Fibroblast of lung (primary cell): ENCODE results near the gene KRCC1. TPM values are rescaled to one million over a fixed set of nuclear protein-coding genes. Genes with fewer than 3 reads are reported as not detected.

Source experiments
- DNase-seq, 2 donors: peaks; one replicate each; pipeline versions ENCODE4 v3.0.0 to v3.0.0-alpha.2; 2010; ENCODE audit warnings: low read depth in 2 of 2
- H2AFZ ChIP-seq: 2 replicates; pipeline ENCODE4 v1.5.1; 2012; ENCODE audit warnings: low read length, control low read depth, inconsistent platforms
- H3K27ac ChIP-seq: 2 replicates; pipeline ENCODE4 v1.5.1; 2011; ENCODE audit warnings: low read length, control low read depth; ENCODE audit not compliant: insufficient read depth
- H3K27me3 ChIP-seq: 2 replicates; pipeline ENCODE4 v1.5.1; 2011; ENCODE audit warnings: mild to moderate bottlenecking, low read length; ENCODE audit not compliant: control insufficient read depth, insufficient read depth
- H3K36me3 ChIP-seq: 2 replicates; pipeline ENCODE4 v1.5.1; 2011; ENCODE audit warnings: low read length; ENCODE audit not compliant: control insufficient read depth, insufficient read depth
- H3K4me1 ChIP-seq: 2 replicates; pipeline ENCODE4 v1.5.1; 2011; ENCODE audit warnings: low read length; ENCODE audit not compliant: control insufficient read depth, insufficient read depth; ENCODE audit errors: extremely low read depth
- H3K4me2 ChIP-seq: 2 replicates; pipeline ENCODE4 v1.5.1; 2011; ENCODE audit warnings: low read length, control low read depth; ENCODE audit not compliant: insufficient read depth; ENCODE audit errors: extremely low read depth
- H3K4me3 ChIP-seq, 4 experiments: fragments of 200-600 bp in 1 of 4; sonication (generic) in 1 of 4; replicated peaks in 1 of 4; 2 replicates each; pipeline ENCODE4 v1.5.1; 2011 to 2016; ENCODE audit warnings: low read length in 4 of 4, low read depth in 3 of 4, mild to moderate bottlenecking in 3 of 4, control low read depth in 2 of 4, inconsistent platforms in 1 of 4, mixed read lengths in 1 of 4; ENCODE audit not compliant: insufficient read depth in 1 of 4; ENCODE audit errors: control extremely low read depth in 1 of 4
- H3K79me2 ChIP-seq: 2 replicates; pipeline ENCODE4 v1.5.1; 2012; ENCODE audit warnings: mild to moderate bottlenecking, low read length, inconsistent platforms; ENCODE audit not compliant: control insufficient read depth, insufficient read depth
- H3K9ac ChIP-seq: 2 replicates; pipeline ENCODE4 v1.5.1; 2011; ENCODE audit warnings: mild to moderate bottlenecking, low read length, control low read depth; ENCODE audit not compliant: insufficient read depth
- H3K9me3 ChIP-seq: 2 replicates; pipeline ENCODE4 v1.5.1; 2012; ENCODE audit warnings: low read depth, low read length; ENCODE audit not compliant: control insufficient read depth, insufficient read depth
- H4K20me1 ChIP-seq: 2 replicates; pipeline ENCODE4 v1.5.1; 2011; ENCODE audit warnings: low read length; ENCODE audit not compliant: control insufficient read depth, insufficient read depth; ENCODE audit errors: extremely low read depth
- EZH2 ChIP-seq: IDR thresholded peaks from 2 replicates; pipeline ENCODE4 v1.5.1; 2012; ENCODE audit warnings: low read length, control low read depth, mild to moderate bottlenecking; ENCODE audit errors: missing control alignments
- polyA plus RNA-seq, 2 donors: library from polyadenylated mRNA; depleted of rRNA in 1 of 2; stranded (reverse) in 1 of 2; unstranded in 1 of 2; fragments of >200 nt; gene quantifications; 2 replicates each; pipeline ENCODE4 v1.2.1, GENCODE V29; 2011 to 2012; ENCODE audit warnings: missing spikeins in 1 of 2
- total RNA-seq: library from RNA; depleted of rRNA; stranded (reverse); fragments of >200 nt; gene quantifications from 2 replicates; pipeline ENCODE4 v1.2.1, GENCODE V29; 2014
- TF ChIP-seq, protein P1 (sequence below), 2 donors: IDR thresholded peaks in 1 of 2; conservative IDR thresholded peaks in 1 of 2; 1 replicate in 1 of 2; 2 replicates in 1 of 2; pipeline ENCODE4 v1.5.1; 2011 to 2012; ENCODE audit warnings: low read length in 2 of 2, control low read depth in 1 of 2, inconsistent platforms in 1 of 2, low read depth in 1 of 2, mild to moderate bottlenecking in 1 of 2

KRCC1 gene
- total and polyA plus RNA-seq, 2 donors (not counting 1 experiment from before 2014, with no cell fraction given) = 39.3 to 44.4 TPM

DNA sequence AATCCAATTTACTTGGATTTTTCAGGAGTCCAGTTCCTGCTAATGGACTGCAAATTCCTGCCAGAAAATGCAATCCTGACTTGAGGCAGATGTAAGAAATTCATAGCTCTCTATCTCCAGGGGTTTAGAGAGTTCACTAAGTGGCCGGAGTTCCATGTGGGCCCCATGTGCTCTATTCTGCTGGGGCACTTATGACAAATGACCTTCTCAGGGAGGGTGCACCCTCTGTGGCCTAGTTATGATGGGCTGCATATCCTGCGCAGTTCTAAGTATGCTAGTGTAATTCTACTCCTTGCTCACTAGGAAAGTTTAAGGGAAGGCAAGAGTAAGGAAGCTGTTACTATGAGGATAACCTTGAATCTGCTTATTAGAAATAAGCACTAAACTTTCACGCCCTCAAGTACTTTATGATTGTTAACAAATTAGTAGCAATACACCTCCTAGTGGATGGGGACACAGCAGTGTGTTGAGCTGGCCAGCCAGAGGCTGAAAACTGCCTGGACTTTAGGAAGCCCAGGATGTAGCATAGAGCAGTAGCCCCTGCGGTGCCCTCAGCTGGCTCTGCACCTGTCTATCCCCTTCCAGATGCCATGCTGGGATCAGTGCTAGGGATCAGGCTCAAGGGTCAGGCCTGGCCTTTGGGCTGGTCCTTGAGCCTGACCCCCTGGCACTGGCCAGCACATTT lies 26.5 kb upstream of the KRCC1 start:
- DNase-seq = no peak
- H3K79me2 ChIP-seq = no peaks in the 10 kb centered on the region
- no peaks in the 10 kb centered on the region for H3K36me3 ChIP-seq
- TF ChIP-seq, protein P1, sequence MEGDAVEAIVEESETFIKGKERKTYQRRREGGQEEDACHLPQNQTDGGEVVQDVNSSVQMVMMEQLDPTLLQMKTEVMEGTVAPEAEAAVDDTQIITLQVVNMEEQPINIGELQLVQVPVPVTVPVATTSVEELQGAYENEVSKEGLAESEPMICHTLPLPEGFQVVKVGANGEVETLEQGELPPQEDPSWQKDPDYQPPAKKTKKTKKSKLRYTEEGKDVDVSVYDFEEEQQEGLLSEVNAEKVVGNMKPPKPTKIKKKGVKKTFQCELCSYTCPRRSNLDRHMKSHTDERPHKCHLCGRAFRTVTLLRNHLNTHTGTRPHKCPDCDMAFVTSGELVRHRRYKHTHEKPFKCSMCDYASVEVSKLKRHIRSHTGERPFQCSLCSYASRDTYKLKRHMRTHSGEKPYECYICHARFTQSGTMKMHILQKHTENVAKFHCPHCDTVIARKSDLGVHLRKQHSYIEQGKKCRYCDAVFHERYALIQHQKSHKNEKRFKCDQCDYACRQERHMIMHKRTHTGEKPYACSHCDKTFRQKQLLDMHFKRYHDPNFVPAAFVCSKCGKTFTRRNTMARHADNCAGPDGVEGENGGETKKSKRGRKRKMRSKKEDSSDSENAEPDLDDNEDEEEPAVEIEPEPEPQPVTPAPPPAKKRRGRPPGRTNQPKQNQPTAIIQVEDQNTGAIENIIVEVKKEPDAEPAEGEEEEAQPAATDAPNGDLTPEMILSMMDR (conservative IDR thresholded peaks at IDR 0.05 in 1 of 2, IDR thresholded peaks at IDR 0.05 in 1 of 2; ENCODE audit: low read depth in 1 of 2, low read length in 2 of 2) = no peak
- no peak for TF ChIP-seq EZH2
- no peaks in the 10 kb centered on the region for H3K9me3 ChIP-seq
- H3K4me2 ChIP-seq = no peak overlapping the region
- no peak overlapping the region for H3K27ac ChIP-seq
- H4K20me1 ChIP-seq = no peaks in the 10 kb centered on the region
- no peaks in the 10 kb centered on the region for H3K4me1 ChIP-seq
- H2AFZ ChIP-seq = no peak overlapping the region
- H3K27me3 ChIP-seq = no peaks in the 10 kb centered on the region
- H3K4me3 ChIP-seq = no peak overlapping the region
- no peak overlapping the region for H3K9ac ChIP-seq

DNA sequence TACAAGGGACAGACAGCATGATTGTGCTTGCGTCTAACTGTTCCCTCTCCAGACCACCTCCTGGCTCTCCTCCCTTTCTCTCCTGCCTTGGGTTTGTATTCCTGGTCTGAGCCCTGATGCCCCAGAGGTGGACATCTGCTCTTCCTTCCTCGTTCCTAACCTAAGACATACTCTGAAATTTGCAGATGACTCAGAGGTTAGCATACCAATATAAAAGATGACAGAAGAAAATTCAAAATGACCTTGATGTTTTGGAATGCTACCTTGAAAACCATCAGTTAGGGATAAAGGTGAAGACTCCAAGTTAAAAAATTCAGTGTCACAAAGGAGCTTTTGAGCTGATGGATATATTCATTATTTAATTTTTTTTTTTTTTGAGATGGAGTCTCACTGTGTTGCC lies 25.0 kb upstream of the KRCC1 start:
- H3K79me2 ChIP-seq = no peaks in the 10 kb centered on the region
- H3K4me3 ChIP-seq = no peak overlapping the region
- DNase-seq = no peak
- H4K20me1 ChIP-seq = no peaks in the 10 kb centered on the region
- H3K4me1 ChIP-seq = no peaks in the 10 kb centered on the region
- H3K4me2 ChIP-seq = no peak overlapping the region
- TF ChIP-seq EZH2 = no peak
- TF ChIP-seq, protein P1 (conservative IDR thresholded peaks at IDR 0.05 in 1 of 2, IDR thresholded peaks at IDR 0.05 in 1 of 2; ENCODE audit: low read depth in 1 of 2, low read length in 2 of 2) = no peak
- no peaks in the 10 kb centered on the region for H3K27me3 ChIP-seq
- no peak overlapping the region for H3K27ac ChIP-seq
- H3K36me3 ChIP-seq = no peaks in the 10 kb centered on the region
- no peak overlapping the region for H3K9ac ChIP-seq
- no peak overlapping the region for H2AFZ ChIP-seq
- no peaks in the 10 kb centered on the region for H3K9me3 ChIP-seq

DNA sequence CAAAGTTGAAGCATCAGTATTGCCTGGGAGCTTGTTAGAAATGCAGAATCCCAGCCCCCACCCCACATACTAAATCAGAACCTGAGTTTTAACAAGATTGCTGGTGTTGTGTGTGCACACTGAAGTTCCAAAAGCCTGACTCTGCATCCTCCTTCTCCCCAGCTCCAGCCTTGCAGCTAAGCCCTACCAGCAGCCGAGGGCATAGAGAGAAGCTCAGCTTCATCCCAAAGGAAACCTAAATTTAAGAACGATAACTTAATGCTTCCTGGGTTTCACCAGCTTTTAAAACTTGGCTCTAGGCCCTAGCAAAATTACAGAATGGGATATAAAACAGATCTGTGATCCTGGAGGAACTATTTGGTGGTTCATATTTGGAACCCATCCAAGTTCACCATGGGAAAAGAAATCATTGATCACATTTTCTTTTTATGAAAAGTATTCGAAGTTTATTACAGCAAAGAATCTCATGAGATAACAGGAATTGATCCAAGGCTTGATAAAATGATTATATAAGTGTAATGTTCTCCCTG lies 23.1 kb upstream of the KRCC1 start:
- Histone ChIP-seq H3K9ac (no peak overlapping the region), H3K27me3 (no peaks in the 10 kb centered on the region), H3K4me1 (no peaks in the 10 kb centered on the region), H2AFZ (no peak overlapping the region), H3K36me3 (no peaks in the 10 kb centered on the region), H3K4me3 (no peak overlapping the region), H3K4me2 (no peak overlapping the region), H4K20me1 (no peaks in the 10 kb centered on the region), H3K9me3 (no peaks in the 10 kb centered on the region), H3K27ac (no peak overlapping the region), H3K79me2 (no peaks in the 10 kb centered on the region)
- DNase-seq = no peak
- TF ChIP-seq, protein P1 (conservative IDR thresholded peaks at IDR 0.05 in 1 of 2, IDR thresholded peaks at IDR 0.05 in 1 of 2; ENCODE audit: low read depth in 1 of 2, low read length in 2 of 2) = no peak
- no peak for TF ChIP-seq EZH2
